Measurements from ENCODE around the gene ORM2. TPM values are rescaled to one million over a fixed set of nuclear protein-coding genes. Genes with fewer than 3 reads are reported as not detected.
A peak's percentile ranks its signal among the peaks of the same experiment; 100 is the strongest.

ORM2 gene
- polyA plus RNA-seq, 3 donors from 2014 or later, result not detected

DNA sequence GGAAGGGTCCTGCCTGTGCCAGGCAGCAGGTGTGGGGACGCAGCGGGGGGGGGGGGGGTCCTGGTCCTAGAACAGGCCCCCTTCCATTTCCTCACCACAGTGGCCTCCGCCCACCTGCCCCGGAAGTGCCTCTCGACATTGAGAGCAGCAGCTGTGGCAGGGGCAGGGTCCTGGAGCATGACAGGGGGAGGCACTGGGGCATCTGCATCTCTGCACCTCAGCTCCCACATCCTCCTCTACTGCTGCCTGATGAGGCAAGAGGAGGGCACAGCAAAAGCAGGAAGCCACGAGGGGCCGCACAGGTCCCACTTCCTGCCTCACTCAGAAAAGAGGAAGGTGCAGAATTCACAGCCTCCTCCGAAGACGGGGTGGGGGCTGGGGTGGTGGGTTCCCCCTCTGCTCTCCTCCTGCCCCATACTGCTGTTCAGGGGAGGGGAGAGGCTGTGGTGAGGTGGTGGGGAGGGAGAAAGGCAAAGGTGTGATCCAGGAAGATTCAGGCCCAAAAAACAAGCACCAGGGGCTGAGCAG is 43.3 kb downstream of the ORM2 start:
- Mint-ChIP-seq H3K27ac (peak overlapping the region; percentile 90 to 97 (median 94)), H3K4me3 (peak overlapping the region; percentile 71 to 85 (median 81)), H3K36me3 (peaks cover 28 to 55% (median 39%) of the 10 kb centered on the region in 3 donors), H3K4me1 (peaks cover 93% of the 10 kb centered on the region in 2 donors), H3K27me3 (ENCODE audit: low read depth in 3 of 3) (peaks cover 51 to 83% (median 76%) of the 10 kb centered on the region in 3 donors), H3K9me3 (peaks cover 0 to 4% (median 0%) of the 10 kb centered on the region in 6 donors)
- peak; percentile 95 to 96 (median 95) for DNase-seq

GRCh38 chr9:114373960-114374730 is 44.5 kb downstream of the ORM2 start:
- Mint-ChIP-seq H3K27me3 (ENCODE audit: low read depth in 3 of 3) (peaks cover 46 to 75% (median 71%) of the 10 kb centered on the region in 3 donors), H3K36me3 (peaks cover 38 to 62% (median 46%) of the 10 kb centered on the region in 3 donors), H3K4me3 (peak overlapping the region; percentile 68 to 75 (median 72)), H3K27ac (peak overlapping the region; percentile 90 to 97 (median 94)), H3K4me1 (peaks cover 94% of the 10 kb centered on the region in 2 donors), H3K9me3 (peaks cover 0 to 4% (median 0%) of the 10 kb centered on the region in 6 donors)
- peak in 1 of 3 donors; percentile 23 for DNase-seq

GRCh38 chr9:114374936-114375335 is 45.3 kb downstream of the ORM2 start:
- peaks cover 39 to 70% (median 52%) of the 10 kb centered on the region in 3 donors for H3K36me3 Mint-ChIP-seq

GRCh38 chr9:114375386-114376175 is 45.9 kb downstream of the ORM2 start:
- Mint-ChIP-seq H3K36me3 (peaks cover 43 to 74% (median 56%) of the 10 kb centered on the region in 3 donors), H3K4me3 (peak overlapping the region; percentile 68 to 75 (median 72)), H3K27ac (peak overlapping the region; percentile 90 to 97 (median 94)), H3K27me3 (ENCODE audit: low read depth in 3 of 3) (peaks cover 38 to 69% (median 65%) of the 10 kb centered on the region in 3 donors), H3K4me1 (peaks cover 94 to 95% of the 10 kb centered on the region in 2 donors), H3K9me3 (no peaks in the 10 kb centered on the region)
- DNase-seq, result peak in 2 of 3 donors; percentile 58 to 63

More at GRCh38 chr9:114374936-114375335, 45.3 kb downstream of the ORM2 start:
- peaks cover 94% of the 10 kb centered on the region in 2 donors for H3K4me1 Mint-ChIP-seq
- DNase-seq, result peak; percentile 42 to 60 (median 51)
- no peaks in the 10 kb centered on the region for H3K9me3 Mint-ChIP-seq
- peak overlapping the region; percentile 68 to 75 (median 72) for H3K4me3 Mint-ChIP-seq
- peaks cover 40 to 68% (median 68%) of the 10 kb centered on the region in 3 donors for H3K27me3 Mint-ChIP-seq (ENCODE audit: low read depth in 3 of 3)
- H3K27ac Mint-ChIP-seq, result peak overlapping the region; percentile 90 to 97 (median 94)

DNA sequence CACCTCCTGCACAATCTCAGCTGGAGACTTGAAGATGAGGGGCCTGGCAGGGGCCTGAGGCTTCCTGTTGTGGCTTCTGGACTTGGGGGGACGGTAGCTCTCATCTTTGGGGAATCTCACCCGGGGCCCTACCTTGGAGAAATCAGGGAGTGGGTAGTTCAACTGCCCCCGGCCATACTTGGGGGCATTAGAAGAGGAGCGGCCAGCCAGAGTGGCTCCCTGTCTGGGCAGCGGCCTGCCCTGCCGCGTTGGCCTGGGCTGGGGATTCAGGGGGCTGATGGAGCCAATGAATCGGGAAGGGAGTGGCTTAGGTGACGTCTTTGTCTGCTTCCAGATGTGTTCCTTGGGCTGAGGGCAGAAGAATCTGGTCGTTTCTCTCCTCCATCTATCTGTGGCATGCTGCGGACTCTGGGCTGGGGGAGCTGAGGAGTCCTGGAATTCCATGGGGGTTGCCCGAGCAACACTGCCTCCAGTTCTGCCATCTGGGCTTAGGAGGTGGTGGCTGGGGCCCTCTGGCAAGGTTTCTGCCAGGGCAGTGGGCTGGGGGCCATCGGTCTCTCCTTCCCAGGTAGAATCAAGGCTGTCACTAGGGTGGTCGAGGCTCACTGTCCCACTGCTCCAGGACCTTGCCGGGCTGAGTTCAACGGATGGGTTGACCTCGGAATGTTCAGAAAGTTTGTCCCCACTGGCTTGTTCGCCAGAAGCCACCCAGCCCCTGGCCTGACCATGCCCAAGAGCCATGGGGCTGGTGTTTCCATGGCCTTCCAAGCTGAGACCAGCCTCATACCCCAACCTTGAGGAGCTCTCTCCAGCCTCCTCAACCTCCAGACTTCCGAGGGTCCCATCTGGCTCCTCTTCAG is 47.1 kb downstream of the ORM2 start:
- Mint-ChIP-seq H3K36me3 (peaks cover 41 to 75% (median 54%) of the 10 kb centered on the region in 3 donors), H3K27me3 (ENCODE audit: low read depth in 3 of 3) (peaks cover 33 to 66% (median 64%) of the 10 kb centered on the region in 3 donors), H3K4me3 (peak overlapping the region; percentile 38 to 70 (median 50)), H3K27ac (peak overlapping the region; percentile 90 to 100 (median 99)), H3K9me3 (no peaks in the 10 kb centered on the region), H3K4me1 (peaks cover 93 to 95% of the 10 kb centered on the region in 2 donors)
- no peak for DNase-seq

- H3K4me1 Mint-ChIP-seq, result peaks cover 93 to 95% of the 10 kb centered on the region in 2 donors
- peak overlapping the region; percentile 46 to 93 (median 73) for H3K4me3 Mint-ChIP-seq
- no peak for DNase-seq
- no peaks in the 10 kb centered on the region for H3K9me3 Mint-ChIP-seq
- H3K27me3 Mint-ChIP-seq (ENCODE audit: low read depth in 3 of 3), result peaks cover 26 to 69% (median 64%) of the 10 kb centered on the region in 3 donors
- peak overlapping the region; percentile 90 to 100 (median 99) for H3K27ac Mint-ChIP-seq
- peaks cover 38 to 79% (median 61%) of the 10 kb centered on the region in 3 donors for H3K36me3 Mint-ChIP-seq
Observed at GRCh38 chr9:114378016-114378415, 48.3 kb downstream of the ORM2 start.

DNA sequence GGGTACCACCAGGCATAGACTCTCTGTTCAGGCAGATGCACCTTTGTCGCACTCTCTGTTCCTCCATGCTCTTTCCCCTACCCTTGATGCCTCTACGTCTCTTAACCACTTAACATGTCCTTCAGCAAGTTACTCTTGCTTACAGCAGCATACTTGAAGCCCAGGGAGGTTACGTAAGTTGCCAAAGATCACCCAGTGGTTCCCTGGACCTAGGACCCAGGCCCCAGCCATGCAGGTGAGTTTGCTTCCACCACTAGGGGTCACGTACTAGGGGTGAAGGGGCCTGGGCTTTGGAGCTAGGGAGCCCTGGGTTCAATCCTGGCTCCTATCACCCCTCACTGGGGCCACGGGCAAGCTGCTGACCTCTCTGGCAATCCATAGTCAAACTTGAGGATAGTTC is 49.2 kb downstream of the ORM2 start:
- H3K9me3 Mint-ChIP-seq, result no peaks in the 10 kb centered on the region
- peaks cover 26 to 71% (median 68%) of the 10 kb centered on the region in 3 donors for H3K27me3 Mint-ChIP-seq (ENCODE audit: low read depth in 3 of 3)
- H3K27ac Mint-ChIP-seq, result peak overlapping the region; percentile 90 to 100 (median 99)
- no peak for DNase-seq
- peak overlapping the region; percentile 70 to 97 (median 81) for H3K4me3 Mint-ChIP-seq
- peaks cover 94 to 97% of the 10 kb centered on the region in 2 donors for H3K4me1 Mint-ChIP-seq
- H3K36me3 Mint-ChIP-seq, result peaks cover 39 to 78% (median 59%) of the 10 kb centered on the region in 3 donors

Other genes starting within 250 kb of the ORM2 start
- not detected for gene KIF12, start 230.6 kb upstream of the ORM2 start, polyA plus RNA-seq
- gene COL27A1, start 174.3 kb upstream of the ORM2 start, polyA plus RNA-seq, result not detected
- not detected for gene ORM1, start 6.8 kb upstream of the ORM2 start, polyA plus RNA-seq
- gene AKNA, start 58.1 kb downstream of the ORM2 start, polyA plus RNA-seq, result 10 to 100 TPM in 2 of 3 donors, 1 to 10 TPM in 1; 4.0 to 56.3 (median 13.8) TPM
- 1 to 10 TPM in 2 of 3 donors, under 1 TPM in 1; 0.22 to 1.4 (median 1.0) TPM for gene WHRN, start 175.6 kb downstream of the ORM2 start, polyA plus RNA-seq

Measured in immature natural killer cell (primary cell).